Measurements from ENCODE around the gene TRIM40. TPM values are rescaled to one million over a fixed set of nuclear protein-coding genes. Genes with fewer than 3 reads are reported as not detected.

TRIM40 gene
- polyA plus RNA-seq, 1 experiment, result not detected

DNA sequence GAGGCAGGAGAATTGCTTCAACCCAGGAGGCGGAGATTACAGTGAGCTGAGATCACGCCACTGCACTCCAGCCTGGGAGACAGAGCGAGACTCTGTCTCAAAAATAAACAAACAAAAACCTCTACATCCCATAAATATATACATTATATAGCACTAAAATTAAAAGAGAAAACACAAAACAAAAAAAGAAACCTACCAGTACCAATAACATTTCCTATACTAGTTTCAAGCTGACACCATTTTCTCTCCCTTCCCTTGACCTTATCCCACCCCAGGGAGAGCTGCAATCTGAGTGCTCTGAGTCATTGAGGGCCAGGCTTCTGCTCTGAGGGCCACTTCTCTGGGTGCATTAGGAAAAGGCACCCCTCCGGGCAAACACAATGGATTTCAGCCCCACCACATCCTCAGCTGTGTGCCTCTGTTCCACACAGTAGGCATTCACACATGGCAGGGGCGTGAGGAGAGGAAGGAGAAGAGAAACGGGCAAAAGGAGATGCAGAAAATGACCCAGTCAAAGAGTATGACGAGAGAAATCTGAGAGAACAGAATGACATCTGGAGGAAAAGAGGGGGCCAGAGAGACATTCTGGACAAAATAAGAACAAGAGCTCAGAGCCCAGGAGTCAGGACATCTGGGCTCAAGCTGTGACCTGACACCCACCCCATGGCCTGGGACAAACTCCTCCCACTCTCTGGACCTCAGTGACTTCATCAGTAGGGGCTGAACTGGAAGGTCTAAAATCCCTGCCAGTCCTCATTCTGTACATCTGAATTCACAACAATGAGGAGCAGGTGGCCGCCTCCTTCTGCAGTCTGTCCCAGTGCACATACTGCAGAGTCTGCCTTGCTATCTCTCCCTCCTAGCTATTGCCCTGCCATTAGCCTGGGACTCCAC is 59.1 kb downstream of the TRIM40 start:
- Histone ChIP-seq H3K36me3 (ENCODE audit: control insufficient read depth, insufficient read depth, low read length) (peaks cover 27% of the 10 kb centered on the region), H3K27me3 (ENCODE audit: control insufficient read depth, insufficient read depth, low read length) (no peaks in the 10 kb centered on the region), H3K4me3 (ENCODE audit: low read depth, low read length) (no peak overlapping the region)
- CTCF ChIA-PET, result interaction anchor here (0.6 to 4.8 kb wide), 5 partner anchors 8 to 24 kb away, joined by 3 to 17 read pairs (median 4); no protein-coding TSS in a partner anchor
- DNase-seq (ENCODE audit: low read depth), result no peak
- TF ChIP-seq, protein P1, sequence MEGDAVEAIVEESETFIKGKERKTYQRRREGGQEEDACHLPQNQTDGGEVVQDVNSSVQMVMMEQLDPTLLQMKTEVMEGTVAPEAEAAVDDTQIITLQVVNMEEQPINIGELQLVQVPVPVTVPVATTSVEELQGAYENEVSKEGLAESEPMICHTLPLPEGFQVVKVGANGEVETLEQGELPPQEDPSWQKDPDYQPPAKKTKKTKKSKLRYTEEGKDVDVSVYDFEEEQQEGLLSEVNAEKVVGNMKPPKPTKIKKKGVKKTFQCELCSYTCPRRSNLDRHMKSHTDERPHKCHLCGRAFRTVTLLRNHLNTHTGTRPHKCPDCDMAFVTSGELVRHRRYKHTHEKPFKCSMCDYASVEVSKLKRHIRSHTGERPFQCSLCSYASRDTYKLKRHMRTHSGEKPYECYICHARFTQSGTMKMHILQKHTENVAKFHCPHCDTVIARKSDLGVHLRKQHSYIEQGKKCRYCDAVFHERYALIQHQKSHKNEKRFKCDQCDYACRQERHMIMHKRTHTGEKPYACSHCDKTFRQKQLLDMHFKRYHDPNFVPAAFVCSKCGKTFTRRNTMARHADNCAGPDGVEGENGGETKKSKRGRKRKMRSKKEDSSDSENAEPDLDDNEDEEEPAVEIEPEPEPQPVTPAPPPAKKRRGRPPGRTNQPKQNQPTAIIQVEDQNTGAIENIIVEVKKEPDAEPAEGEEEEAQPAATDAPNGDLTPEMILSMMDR (IDR thresholded peaks at IDR 0.05; ENCODE audit: insufficient read depth, low read depth, low read length), result no peak
- POLR2A ChIA-PET, result no interaction called here

DNA sequence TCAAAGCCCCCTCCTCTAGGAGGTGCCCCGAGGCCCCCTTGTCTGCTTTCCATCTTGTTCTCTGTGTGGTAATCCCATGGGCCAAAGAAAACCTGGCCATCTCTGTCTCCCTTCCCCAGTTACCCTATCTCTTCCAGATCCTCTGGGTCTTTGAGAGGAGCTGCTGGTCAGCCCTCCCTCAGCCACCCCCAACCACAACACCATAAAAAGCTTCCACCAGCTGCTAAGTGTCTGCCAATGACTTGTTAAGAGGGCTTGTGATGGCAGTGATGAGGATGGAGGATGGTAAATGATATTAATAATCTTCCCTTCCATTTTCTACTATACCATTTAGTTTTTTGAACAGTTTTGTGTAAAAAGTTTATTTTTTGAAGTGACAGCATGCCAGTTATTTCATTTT is 60.0 kb downstream of the TRIM40 start:
- peaks cover 27% of the 10 kb centered on the region for H3K36me3 ChIP-seq (ENCODE audit: control insufficient read depth, insufficient read depth, low read length)
- no peak for DNase-seq (ENCODE audit: low read depth)
- TF ChIP-seq, protein P1 (IDR thresholded peaks at IDR 0.05; ENCODE audit: insufficient read depth, low read depth, low read length), result no peak
- ChIA-PET POLR2A (no interaction called here), CTCF (interaction anchor here (0.6 to 4.8 kb wide), 3 partner anchors 10 to 247 kb away, joined by 3 to 17 read pairs (median 5); no protein-coding TSS in a partner anchor)
- H3K27me3 ChIP-seq (ENCODE audit: control insufficient read depth, insufficient read depth, low read length), result no peaks in the 10 kb centered on the region
- no peak overlapping the region for H3K4me3 ChIP-seq (ENCODE audit: low read depth, low read length)

DNA sequence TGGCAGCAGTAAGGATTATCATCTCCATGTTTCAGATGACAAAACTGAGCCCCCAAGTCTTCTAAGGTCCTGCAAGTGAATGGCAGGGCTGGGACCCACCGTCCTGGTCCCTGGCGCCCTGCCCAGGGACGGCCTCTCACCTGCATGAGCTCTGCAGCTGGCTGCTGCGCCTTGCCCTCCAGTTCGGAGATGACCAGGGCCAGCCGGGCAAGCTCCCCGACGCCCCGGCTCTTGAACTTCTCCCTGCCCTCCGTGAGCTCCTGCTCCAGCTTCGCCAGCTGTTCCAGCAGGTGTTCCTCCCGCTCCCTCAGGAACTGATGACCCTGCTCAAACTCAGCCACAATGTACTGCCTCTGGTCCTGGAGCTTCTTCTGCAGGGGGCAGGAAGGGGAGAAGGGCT is 60.4 kb downstream of the TRIM40 start:
- ChIA-PET POLR2A (no interaction called here), CTCF (interaction anchor here (0.6 to 4.8 kb wide), 3 partner anchors 10 to 246 kb away, joined by 3 to 17 read pairs (median 4); no protein-coding TSS in a partner anchor)
- Histone ChIP-seq H3K27me3 (ENCODE audit: control insufficient read depth, insufficient read depth, low read length) (no peaks in the 10 kb centered on the region), H3K4me3 (ENCODE audit: low read depth, low read length) (no peak overlapping the region), H3K36me3 (ENCODE audit: control insufficient read depth, insufficient read depth, low read length) (peaks cover 26% of the 10 kb centered on the region)
- no peak for DNase-seq (ENCODE audit: low read depth)
- TF ChIP-seq, protein P1 (IDR thresholded peaks at IDR 0.05; ENCODE audit: insufficient read depth, low read depth, low read length), result no peak

Small RNAs within 50 kb of the gene (small RNA-seq; reads per million reads assigned to genes)
- not detected for gene RF00554 (ENCODE audit: insufficient read length, low read depth, low replicate concordance)

Other genes starting within 250 kb of the TRIM40 start
- gene HLA-A, start 193.6 kb upstream of the TRIM40 start, polyA plus RNA-seq (2011; rRNA removed), result 505 and 737 TPM in 2 replicates
- gene POLR1H, start 74.9 kb upstream of the TRIM40 start, polyA plus RNA-seq (2011; rRNA removed), result 23.4 and 28.6 TPM in 2 replicates
- gene PPP1R11, start 68.9 kb upstream of the TRIM40 start, polyA plus RNA-seq (2011; rRNA removed), result 56.4 and 70.2 TPM in 2 replicates
- gene RNF39, start 60.4 kb upstream of the TRIM40 start, polyA plus RNA-seq (2011; rRNA removed), result not detected in 2 replicates
- gene TRIM31, start 23.1 kb upstream of the TRIM40 start, polyA plus RNA-seq (2011; rRNA removed), result not detected in 2 replicates
- not detected in 2 replicates for gene TRIM10, start 25.1 kb downstream of the TRIM40 start, polyA plus RNA-seq (2011; rRNA removed)
- gene TRIM15, start 27.4 kb downstream of the TRIM40 start, polyA plus RNA-seq (2011; rRNA removed), result not detected in 2 replicates
- 31.8 and 41.8 TPM in 2 replicates for gene TRIM26, start 77.3 kb downstream of the TRIM40 start, polyA plus RNA-seq (2011; rRNA removed)
- gene TRIM39, start 190.8 kb downstream of the TRIM40 start, polyA plus RNA-seq (2011; rRNA removed), result 7.4 and 8.1 TPM in 2 replicates
- 28.3 and 29.0 TPM in 2 replicates for gene RPP21, start 209.0 kb downstream of the TRIM40 start, polyA plus RNA-seq (2011; rRNA removed)

Measured in BJ (cell line).